GM23338 (cell line): ENCODE results near the gene TLE2. TPM values are rescaled to one million over a fixed set of nuclear protein-coding genes. Genes with fewer than 3 reads are reported as not detected.

Source experiments
- ATAC-seq: fragments of 200-7000 bp; cut with Tn5 transposase; 3 replicates; pipeline ENCODE4 v1.9.1; 2020
- DNase-seq: peaks from one replicate; pipeline ENCODE4 v3.0.0-alpha.2; 2015; ENCODE audit warnings: low spot score
- H2AFZ ChIP-seq: fragments of 200-600 bp; sonication (generic); 2 replicates; pipeline ENCODE4 v1.8.0; 2016; ENCODE audit warnings: antibody characterized with exemption, mild to moderate bottlenecking, moderate library complexity
- H3F3A ChIP-seq: fragments of 200-600 bp; sonication (generic); replicated peaks from 2 replicates; pipeline ENCODE4 v1.8.0; 2017; ENCODE audit warnings: antibody characterized with exemption, mixed run types, low read depth
- H3K27ac ChIP-seq: fragments of 200-600 bp; sonication (generic); 2 replicates; pipeline ENCODE4 v1.6.1; 2016; ENCODE audit warnings: low read depth
- H3K27me3 ChIP-seq: fragments of 200-600 bp; sonication (generic); 2 replicates; pipeline ENCODE4 v1.8.0; 2016; ENCODE audit warnings: mild to moderate bottlenecking, mixed run types, moderate library complexity; ENCODE audit not compliant: insufficient read depth
- H3K36me3 ChIP-seq: fragments of 200-600 bp; sonication (generic); 2 replicates; pipeline ENCODE4 v1.8.0; 2016; ENCODE audit warnings: mild to moderate bottlenecking; ENCODE audit not compliant: insufficient read depth
- H3K4me1 ChIP-seq: fragments of 200-600 bp; sonication (generic); 2 replicates; pipeline ENCODE4 v1.8.0; 2016; ENCODE audit warnings: mild to moderate bottlenecking, moderate library complexity; ENCODE audit not compliant: insufficient read depth
- H3K4me2 ChIP-seq: fragments of 200-600 bp; sonication (generic); 2 replicates; pipeline ENCODE4 v1.7.1; 2017; ENCODE audit warnings: mixed run types
- H3K4me3 ChIP-seq: fragments of 200-600 bp; sonication (generic); 2 replicates; pipeline ENCODE4 v1.6.1; 2016; ENCODE audit warnings: mixed run types
- H3K79me2 ChIP-seq: fragments of 200-600 bp; sonication (generic); replicated peaks from 2 replicates; pipeline ENCODE4 v1.8.0; 2017; ENCODE audit warnings: mild to moderate bottlenecking; ENCODE audit not compliant: insufficient read depth
- H3K9me2 ChIP-seq: fragments of 200-600 bp; sonication (generic); 2 replicates; pipeline ENCODE4 v1.8.0; 2017; ENCODE audit not compliant: insufficient read depth
- H4K20me1 ChIP-seq: fragments of 200-600 bp; sonication (generic); replicated peaks from 2 replicates; pipeline ENCODE4 v1.8.0; 2017; ENCODE audit warnings: mild to moderate bottlenecking; ENCODE audit not compliant: insufficient read depth
- H3K27ac Mint-ChIP-seq: 2 replicates; pipeline ENCODE4 v1.8.0; 2020; ENCODE audit warnings: inconsistent platforms, mild to moderate bottlenecking, moderate library complexity, mixed read lengths
- H3K27me3 Mint-ChIP-seq: 3 replicates; pipeline ENCODE4 v1.8.0; 2022; ENCODE audit warnings: low read depth, mild to moderate bottlenecking, moderate library complexity, mixed read lengths, inconsistent platforms; ENCODE audit not compliant: insufficient read depth, poor library complexity
- H3K36me3 Mint-ChIP-seq: 3 replicates; pipeline ENCODE4 v1.8.0; 2021; ENCODE audit warnings: low read depth, mild to moderate bottlenecking, inconsistent platforms, moderate library complexity, mixed read lengths
- H3K4me1 Mint-ChIP-seq: 3 replicates; pipeline ENCODE4 v1.8.0; 2020; ENCODE audit warnings: mild to moderate bottlenecking, inconsistent platforms, mixed read lengths
- H3K4me3 Mint-ChIP-seq: 3 replicates; pipeline ENCODE4 v1.8.0; 2021; ENCODE audit warnings: moderate library complexity, mild to moderate bottlenecking, inconsistent platforms, mixed read lengths
- H3K9me3 Mint-ChIP-seq: 3 replicates; pipeline ENCODE4 v1.8.0; 2020; ENCODE audit warnings: moderate library complexity, mild to moderate bottlenecking, inconsistent platforms, mixed read lengths
- CREB1 ChIP-seq: fragments of 250-450 bp; sonication (Bioruptor Pico); IDR thresholded peaks from 2 replicates; pipeline ENCODE4 v1.5.0; 2020; ENCODE audit warnings: low read depth, mild to moderate bottlenecking, moderate library complexity
- CTCF ChIP-seq, 2 experiments: fragments of 200-600 bp in 1 of 2; sonication (generic) in 1 of 2; conservative IDR thresholded peaks; 2 replicates each; pipeline versions ENCODE4 v1.5.1 to v1.6.1; 2016 to 2017; ENCODE audit warnings: antibody characterized with exemption in 2 of 2, low read depth in 2 of 2, mild to moderate bottlenecking in 2 of 2, moderate library complexity in 1 of 2
- ETS1 ChIP-seq: IDR thresholded peaks from 2 replicates; pipeline ENCODE4 v1.6.1; 2016; ENCODE audit warnings: antibody characterized with exemption
- EZH2 ChIP-seq: fragments of 200-600 bp; sonication (generic); IDR thresholded peaks from one replicate; pipeline ENCODE4 v1.8.0; 2017; ENCODE audit warnings: antibody characterized with exemption, mild to moderate bottlenecking, low read depth; ENCODE audit not compliant: unreplicated experiment
- EZH2phosphoT487 ChIP-seq: fragments of 200-600 bp; sonication (generic); IDR thresholded peaks from one replicate; pipeline ENCODE4 v1.8.1; 2018; ENCODE audit warnings: antibody characterized with exemption; ENCODE audit not compliant: unreplicated experiment
- JUNB ChIP-seq: IDR thresholded peaks from one replicate; pipeline ENCODE4 v1.6.1; 2016; ENCODE audit warnings: antibody characterized with exemption; ENCODE audit not compliant: unreplicated experiment
- NANOG ChIP-seq: IDR thresholded peaks from 2 replicates; pipeline ENCODE4 v1.6.1; 2016; ENCODE audit warnings: antibody characterized with exemption, borderline replicate concordance
- POLR2AphosphoS5 ChIP-seq: IDR thresholded peaks from 2 replicates; pipeline ENCODE4 v1.6.1; 2016; ENCODE audit warnings: antibody characterized with exemption, low read depth
- REST ChIP-seq: IDR thresholded peaks from one replicate; pipeline ENCODE4 v1.6.1; 2018; ENCODE audit warnings: antibody characterized with exemption; ENCODE audit not compliant: unreplicated experiment
- ZNF114 ChIP-seq: fragments of 250-450 bp; sonication (Bioruptor Pico); IDR thresholded peaks from 2 replicates; pipeline ENCODE4 v1.5.0; 2020; ENCODE audit warnings: mild to moderate bottlenecking, moderate library complexity
- ZNF331 ChIP-seq: fragments of 250-450 bp; sonication (Bioruptor Pico); IDR thresholded peaks from 2 replicates; pipeline ENCODE4 v1.5.0; 2020; ENCODE audit warnings: low read depth, mild to moderate bottlenecking, moderate library complexity
- ZNF462 ChIP-seq: fragments of 250-450 bp; sonication (Bioruptor Pico); IDR thresholded peaks from 2 replicates; pipeline ENCODE4 v1.5.0; 2020; ENCODE audit warnings: mild to moderate bottlenecking, moderate library complexity
- polyA plus RNA-seq: library from polyadenylated mRNA; unstranded; fragments of >200 nt; fragmentation: Nextera tagmentation; extraction: Ambion mirVana; gene quantifications from 2 replicates; pipeline ENCODE4 v1.2.1, GENCODE V29; 2016
- total RNA-seq: library from RNA; depleted of rRNA; stranded (reverse); fragments of >200 nt; shearing (Covaris generic); gene quantifications from 2 replicates; pipeline ENCODE4 v1.2.3, GENCODE V29; 2014

Gene TLE2
- total and polyA plus RNA-seq, 2 experiments from 2014 or later = 5.2 to 22.8 TPM

- no peak for TF ChIP-seq REST
- no peak for TF ChIP-seq ETS1
- TF ChIP-seq CREB1 (CRISPR knock-in tag) = no peak
- TF ChIP-seq ZNF114 (CRISPR knock-in tag) = no peak
- TF ChIP-seq ZNF331 (CRISPR knock-in tag) = no peak
- no peak for TF ChIP-seq EZH2phosphoT487
- no peak for TF ChIP-seq JUNB
- TF ChIP-seq CTCF (conservative IDR thresholded peaks at IDR 0.05; ENCODE audit: low read depth in 2 of 2) = no peak
- TF ChIP-seq NANOG = no peak
Observed at GRCh38 chr19:2978772-2979171, 50.3 kb downstream of the TLE2 start (continued).

GRCh38 chr19:2978166-2978767 is 50.8 kb downstream of the TLE2 start:
- peaks cover 13% of the 10 kb centered on the region; the same call in 1 of the 2 replicates for H3F3A ChIP-seq
- H3K36me3 Mint-ChIP-seq = no peaks in the 10 kb centered on the region
- H3K36me3 ChIP-seq = no peaks in the 10 kb centered on the region
- TF ChIP-seq ZNF331 (CRISPR knock-in tag) (no peak), ZNF114 (CRISPR knock-in tag) (no peak), POLR2AphosphoS5 (no peak), JUNB (no peak), ZNF462 (no peak), EZH2 (no peak), EZH2phosphoT487 (no peak)
- H4K20me1 ChIP-seq = no peaks in the 10 kb centered on the region
- peaks cover 17% of the 10 kb centered on the region for H3K27me3 ChIP-seq
- H3K4me3 ChIP-seq = no peak overlapping the region
- peaks cover 26% of the 10 kb centered on the region for H3K4me1 Mint-ChIP-seq
- H3K27me3 Mint-ChIP-seq = peaks cover 68% of the 10 kb centered on the region
- no peak for DNase-seq
- H3K9me3 Mint-ChIP-seq = no peaks in the 10 kb centered on the region; the same call in 2 of the 3 replicates
- no peak overlapping the region for H3K4me2 ChIP-seq
- H3K4me3 Mint-ChIP-seq = peak overlapping the region; percentile 63; the same call in 1 of the 3 replicates
- peaks cover 22% of the 10 kb centered on the region for H3K4me1 ChIP-seq
- H2AFZ ChIP-seq = no peak overlapping the region
- no peak overlapping the region for H3K27ac ChIP-seq
- H3K79me2 ChIP-seq = no peaks in the 10 kb centered on the region
- ATAC-seq = no peak
- H3K27ac Mint-ChIP-seq = no peak overlapping the region
- H3K9me2 ChIP-seq = no peaks in the 10 kb centered on the region
